Stimulated activated CD4-positive, alpha-beta T cell treated with anti-CD3 and anti-CD28 coated beads, Interleukin-4, amount 100 ng/mL, for 48 hours (primary cell): ENCODE results near the gene RNMT.
A peak's percentile ranks its signal among the peaks of the same experiment; 100 is the strongest.
"Not testable (repeated sequence)": the region's sequence is repeated elsewhere in the genome, so short reads cannot be mapped to it uniquely, and the experiment has no call there.

Experiments
- DNase-seq, 2 donors: peaks; one replicate each; pipeline ENCODE4 v3.0.0-alpha.2; 2020; ENCODE audit warnings: low read depth in 2 of 2

RNMT gene

GRCh38 chr18:13735681-13736080 lies 9.2 kb downstream of the RNMT start:
- no peak for DNase-seq

GRCh38 chr18:13745696-13746095 lies 19.2 kb downstream of the RNMT start:
- DNase-seq: no peak

DNA sequence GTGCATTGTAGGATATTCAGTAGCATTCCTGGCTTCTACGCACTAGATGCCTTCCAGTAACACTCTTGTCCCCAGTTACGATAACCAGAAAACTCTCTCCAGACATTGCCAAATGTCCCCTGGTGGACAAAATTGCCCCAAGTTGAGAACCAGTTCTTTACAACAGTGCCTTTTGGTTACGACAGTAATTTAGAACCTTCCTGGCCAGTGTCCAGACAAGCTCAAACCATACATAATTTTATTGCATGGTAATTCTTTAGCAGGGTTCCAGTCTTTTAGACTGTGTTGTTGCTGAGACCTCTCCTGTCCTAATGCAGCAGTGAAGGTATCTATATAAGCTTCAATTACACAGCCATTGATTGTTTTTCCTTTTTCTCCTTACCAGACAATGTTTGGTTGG lies 20.2 kb downstream of the RNMT start:
- DNase-seq: no peak

- not testable (repeated sequence) for DNase-seq
These were observed 25.1 kb downstream of the RNMT start for GRCh38 chr18:13751599-13751998.

- no peak for DNase-seq
These were observed 29.8 kb downstream of the RNMT start for GRCh38 chr18:13756261-13756660.

DNA sequence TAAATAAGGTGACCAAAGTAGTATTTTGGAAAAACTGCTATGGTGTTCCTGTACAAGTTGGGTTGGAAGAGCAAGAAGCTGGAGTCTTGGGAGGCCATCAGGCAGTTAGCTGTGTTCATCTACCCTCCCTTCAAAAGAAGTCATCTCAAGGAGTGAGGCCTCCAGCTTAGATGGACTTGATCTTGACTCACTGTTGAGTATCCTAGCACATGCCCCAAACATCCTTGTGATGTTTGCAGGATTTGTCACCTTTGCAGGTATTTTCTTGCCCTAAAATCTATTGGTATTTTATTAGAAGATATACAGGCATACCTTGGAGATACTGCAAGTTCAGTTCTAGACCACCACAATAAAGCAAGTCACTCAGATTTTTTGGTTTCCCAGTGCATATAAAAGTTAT lies 30.2 kb downstream of the RNMT start:
- DNase-seq: no peak

DNA sequence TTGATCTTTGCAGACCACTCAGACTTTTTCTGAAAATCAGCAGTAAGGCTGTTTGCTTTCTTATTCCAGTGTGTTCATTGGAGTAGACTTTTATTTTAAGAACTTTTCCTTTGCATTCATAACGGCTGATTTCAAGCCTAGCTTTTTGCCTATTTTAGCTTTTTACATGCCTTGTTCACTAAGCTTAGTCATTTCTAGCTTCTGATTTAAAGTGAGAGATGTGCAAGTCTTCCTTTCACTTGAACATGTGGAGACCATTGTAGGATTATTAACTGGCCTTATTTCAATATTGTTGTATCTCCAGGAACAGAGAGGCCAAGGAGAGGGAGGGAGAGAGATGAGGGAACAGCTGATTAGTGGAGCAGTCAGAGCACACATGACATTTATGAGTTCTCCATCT lies 32.1 kb downstream of the RNMT start:
- no peak for DNase-seq

GRCh38 chr18:13760047-13760446 lies 33.6 kb downstream of the RNMT start:
- DNase-seq: no peak

- no peak for DNase-seq
These were observed 36.4 kb downstream of the RNMT start for GRCh38 chr18:13762690-13763439.

DNA sequence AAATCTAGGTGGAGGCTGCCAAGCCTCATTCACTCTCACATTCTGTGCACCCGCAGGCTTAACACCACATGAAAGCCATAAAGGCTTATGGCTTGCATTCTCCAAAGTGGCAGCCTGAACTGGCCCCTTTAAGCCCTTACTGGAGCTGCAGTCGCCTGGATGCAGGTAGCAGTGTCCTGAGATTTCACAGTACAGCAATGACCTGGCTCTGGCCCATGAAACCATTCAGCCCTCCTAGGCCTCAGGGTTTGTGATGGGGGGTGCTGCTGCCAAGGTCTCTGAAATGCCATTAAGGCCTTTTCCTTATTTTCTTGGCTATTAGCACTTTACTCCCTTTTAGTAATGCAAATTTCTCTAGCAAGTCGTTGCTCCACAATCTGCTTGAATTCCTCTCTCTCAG lies 48.6 kb downstream of the RNMT start:
- DNase-seq: no peak

- no peak for DNase-seq
These were observed 64.7 kb downstream of the RNMT start for GRCh38 chr18:13791181-13791580.

- DNase-seq: no peak
These were observed 67.3 kb downstream of the RNMT start for GRCh38 chr18:13793819-13794218.

GRCh38 chr18:13796515-13796914 lies 70.0 kb downstream of the RNMT start:
- no peak for DNase-seq

- no peak for DNase-seq
These were observed 70.7 kb downstream of the RNMT start for GRCh38 chr18:13797157-13797611.

- DNase-seq: no peak
These were observed 72.9 kb downstream of the RNMT start for GRCh38 chr18:13799396-13799795.

- DNase-seq: peak; percentile 42 to 51
These were observed 74.2 kb downstream of the RNMT start for GRCh38 chr18:13800505-13801259.

GRCh38 chr18:13801260-13801601 lies 74.8 kb downstream of the RNMT start:
- no peak for DNase-seq

DNA sequence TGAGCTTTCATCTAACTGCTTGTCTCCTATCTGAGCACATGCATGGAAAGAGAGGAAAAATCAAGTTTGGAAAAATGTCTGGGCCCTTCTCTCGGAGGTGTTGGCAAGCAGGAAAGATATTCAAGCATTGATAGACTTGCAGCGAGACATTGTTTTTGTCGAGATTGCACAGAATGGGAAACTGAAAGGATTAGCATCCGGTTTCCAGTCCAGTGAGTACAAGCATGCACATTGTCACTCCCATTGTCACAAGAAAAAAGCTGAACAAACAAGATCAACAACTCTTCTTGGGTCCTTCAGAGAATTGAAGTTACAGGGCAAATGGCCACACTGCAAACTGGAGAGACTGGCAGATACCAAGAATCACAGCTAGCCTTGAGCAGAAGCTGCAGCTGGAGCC lies 77.8 kb downstream of the RNMT start:
- DNase-seq: no peak

DNA sequence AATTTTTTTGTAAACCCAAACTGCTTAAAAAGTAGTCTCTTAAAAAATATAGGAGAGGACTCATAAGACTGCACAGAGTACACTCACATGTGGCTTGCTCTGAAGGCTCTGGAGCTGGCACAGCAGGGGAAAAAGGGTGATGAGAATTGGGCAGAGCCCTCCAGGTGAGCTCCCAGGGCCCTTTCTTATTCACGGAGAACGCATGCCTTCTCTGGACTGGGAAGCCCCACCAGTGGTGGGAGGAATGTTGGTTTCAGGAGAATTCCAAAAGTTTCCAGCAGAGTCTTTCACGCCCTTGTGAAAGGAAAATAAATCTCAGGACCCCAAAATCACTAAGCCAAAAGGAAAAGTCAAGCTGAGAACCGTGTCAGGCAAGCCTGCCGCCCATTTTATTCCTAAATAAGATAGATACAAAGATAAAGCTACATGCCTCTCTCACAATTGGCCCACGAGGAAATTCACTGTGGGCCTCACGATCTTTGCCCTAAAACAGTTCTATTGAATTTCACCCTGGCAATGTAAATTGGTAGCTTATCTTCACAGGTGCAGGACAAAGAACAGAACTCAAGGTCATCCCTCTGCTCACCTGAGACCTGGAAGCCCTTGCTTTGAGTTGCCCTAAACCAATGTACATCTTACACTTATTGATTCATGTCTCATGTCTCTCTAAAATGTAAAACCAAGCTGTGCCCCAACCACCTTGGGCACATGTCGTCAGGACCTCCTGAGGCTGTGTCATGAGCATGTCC lies 82.0 kb downstream of the RNMT start:
- no peak for DNase-seq

DNA sequence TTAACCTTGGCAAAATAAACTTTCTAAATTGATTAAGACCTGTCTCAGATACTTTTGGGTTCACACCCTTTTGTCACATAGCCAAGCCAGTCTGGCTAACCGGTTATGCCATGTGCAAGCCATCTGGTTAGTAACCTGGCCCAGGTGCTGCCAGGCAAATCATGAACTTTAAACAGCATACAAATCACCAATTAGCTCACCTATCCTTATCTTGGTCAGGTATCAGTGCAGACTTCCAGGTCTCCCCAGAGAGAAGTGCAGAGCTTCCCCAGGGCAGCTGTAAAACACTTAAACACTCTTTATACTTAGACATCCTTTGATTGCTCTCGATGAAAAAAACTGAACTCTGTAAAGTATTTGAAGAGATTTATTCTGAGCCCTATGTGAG lies 82.6 kb downstream of the RNMT start:
- no peak for DNase-seq

DNA sequence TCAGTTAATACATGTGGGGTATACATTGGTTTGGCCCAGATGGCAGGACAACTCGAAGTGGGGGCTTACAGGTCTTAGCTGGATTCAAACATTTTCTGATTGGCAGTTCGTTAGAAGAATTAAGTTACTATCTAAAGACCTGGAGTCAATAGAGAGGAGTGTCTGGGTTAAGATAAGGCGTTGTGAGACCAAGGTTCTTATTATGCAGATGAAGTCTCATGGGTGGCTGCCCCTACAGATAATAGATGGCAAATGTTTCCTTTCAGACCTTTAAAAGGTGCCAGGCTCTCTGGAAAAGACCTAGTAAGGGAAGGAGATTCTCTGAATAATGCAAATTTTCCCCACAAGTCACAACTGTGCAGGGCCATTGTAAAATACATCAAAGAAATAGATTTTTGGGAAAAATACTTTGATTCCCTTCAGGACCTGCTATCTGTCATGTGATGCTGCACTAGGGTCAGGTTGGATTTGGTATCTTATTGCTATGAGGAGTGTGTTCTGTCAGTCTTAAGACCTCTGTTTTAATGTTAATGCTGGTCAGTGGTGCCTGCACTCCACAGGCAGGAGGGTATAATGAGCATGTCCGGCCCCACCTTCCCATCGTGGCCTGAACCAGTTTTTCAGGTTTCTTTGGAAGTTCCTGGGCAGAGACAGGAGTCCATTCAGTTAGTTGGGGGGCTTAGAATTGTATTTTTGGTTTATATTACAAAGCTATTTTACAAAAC lies 83.2 kb downstream of the RNMT start:
- DNase-seq: no peak

DNA sequence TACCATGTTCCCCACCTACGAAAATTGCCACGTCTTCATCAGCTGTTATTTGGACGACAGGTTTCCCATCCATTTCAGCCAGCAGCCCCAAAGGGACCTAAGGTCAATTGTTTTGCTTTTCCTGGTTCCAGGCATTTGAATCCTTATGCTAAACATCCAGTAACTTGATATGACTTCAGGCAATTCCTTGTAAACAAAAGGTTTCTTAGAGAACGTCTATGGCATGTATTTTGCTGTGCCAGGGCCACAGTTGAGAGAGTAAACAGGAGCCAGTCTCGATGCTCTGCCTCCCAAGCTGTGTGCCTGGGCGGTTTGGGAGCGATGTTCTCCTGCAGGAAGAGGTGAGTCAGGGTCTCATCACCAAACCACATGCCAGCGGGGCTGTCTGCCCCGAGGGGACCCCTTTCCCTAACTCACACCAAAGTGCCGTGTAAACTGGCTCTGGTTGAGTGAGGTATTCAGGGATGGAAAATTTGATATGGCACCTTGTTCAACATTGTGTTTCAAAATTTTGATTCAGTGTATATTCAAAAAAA lies 84.5 kb downstream of the RNMT start:
- DNase-seq: no peak
